ENCODE data around the gene MYLK3.
A peak's percentile ranks its signal among the peaks of the same experiment; 100 is the strongest.
"Not testable (repeated sequence)": the region's sequence is repeated elsewhere in the genome, so short reads cannot be mapped to it uniquely, and the experiment has no call there.

Gene MYLK3

GRCh38 chr16:46689365-46690280, 58.5 kb downstream of the MYLK3 start, which contains the start of gene ORC6:
Gene ORC6 (plus strand): TSS chr16:46689659. CDS start chr16:46689706, 47 bp downstream.
- peak; percentile 99 for DNase-seq (ENCODE audit: low read depth)

GRCh38 chr16:46688654-46689364, 59.3 kb downstream of the MYLK3 start, which contains the start of gene VPS35:
Gene VPS35 (minus strand): TSS chr16:46689178. CDS start chr16:46689133, 45 bp downstream.
- peak; percentile 31 for DNase-seq (ENCODE audit: low read depth)

GRCh38 chr16:46688101-46688653, 60.0 kb downstream of the MYLK3 start:
- DNase-seq (ENCODE audit: low read depth), result no peak

DNA sequence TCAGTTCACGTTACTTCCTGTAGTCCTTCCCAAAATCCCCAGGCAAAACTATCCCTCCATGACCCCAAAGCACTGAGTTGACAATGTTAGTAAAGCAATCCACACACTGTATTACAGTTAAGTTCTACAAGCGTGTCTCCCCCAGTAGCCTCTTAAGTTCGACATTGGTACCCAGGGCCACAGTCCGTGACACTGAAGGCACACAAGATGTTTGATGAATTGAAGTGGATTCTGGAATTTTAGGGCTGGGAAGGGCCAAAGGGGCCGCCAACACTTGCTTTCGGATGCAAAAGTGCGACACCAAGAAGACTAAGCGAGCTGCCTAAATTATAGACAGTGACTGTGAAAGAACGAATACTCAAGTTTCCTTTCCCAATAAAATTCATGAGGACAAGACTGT, 60.7 kb downstream of the MYLK3 start:
- no peak for DNase-seq (ENCODE audit: low read depth)

DNA sequence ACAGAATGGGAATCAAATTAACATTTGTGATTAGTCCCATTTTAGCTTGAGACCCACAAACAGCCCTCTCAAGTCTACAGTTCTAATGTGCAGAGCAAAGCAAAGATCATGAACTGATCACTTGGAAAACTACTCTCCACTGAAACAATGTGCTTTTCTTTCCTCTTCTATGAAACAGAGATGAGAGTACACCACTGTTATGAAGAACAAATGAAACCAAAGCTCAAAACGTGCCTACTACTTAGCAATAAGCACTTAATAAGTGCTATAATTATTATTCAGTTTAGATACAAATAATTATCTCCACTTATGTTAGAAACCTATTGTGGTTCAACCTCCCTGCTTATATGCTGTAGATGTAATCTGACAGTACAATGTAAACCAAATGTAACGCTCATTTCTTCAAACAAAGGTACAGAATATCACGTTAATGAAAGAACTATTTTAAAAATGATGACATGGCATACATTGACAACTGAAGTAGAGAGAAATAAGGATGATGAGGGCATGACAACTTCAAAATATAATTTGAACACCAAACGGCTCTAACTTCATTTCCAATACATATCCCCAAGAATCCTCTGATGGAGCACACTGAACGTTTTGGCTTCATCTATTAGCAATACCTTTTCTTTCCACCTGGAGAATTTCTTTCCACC, 61.2 kb downstream of the MYLK3 start:
- DNase-seq (ENCODE audit: low read depth), result no peak

DNA sequence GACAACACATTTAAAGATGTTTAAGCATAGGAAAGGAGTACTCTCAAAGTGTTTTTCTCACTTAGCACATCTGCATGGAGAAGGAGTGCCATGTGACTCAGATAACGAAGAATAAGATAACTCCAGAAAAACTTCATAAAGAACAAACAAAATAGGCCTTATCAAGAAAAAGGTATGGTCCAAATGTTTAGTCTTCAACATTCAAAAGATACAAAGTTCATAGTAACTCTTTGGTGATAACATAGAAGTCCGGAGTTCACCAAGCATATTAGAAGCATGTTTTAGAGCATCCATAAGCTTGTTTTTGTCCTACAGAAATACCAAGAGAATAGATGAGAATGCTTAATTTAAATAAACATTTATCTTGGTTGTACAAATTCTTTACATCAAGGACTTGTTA, 66.3 kb downstream of the MYLK3 start:
- DNase-seq (ENCODE audit: low read depth), result not testable (repeated sequence)

GRCh38 chr16:46677943-46678342, 70.2 kb downstream of the MYLK3 start:
- not testable (repeated sequence) for DNase-seq (ENCODE audit: low read depth)

- DNase-seq (ENCODE audit: low read depth), result peak; percentile 12
Measured at GRCh38 chr16:46673320-46674013, 74.7 kb downstream of the MYLK3 start.

GRCh38 chr16:46662123-46662522, 86.0 kb downstream of the MYLK3 start:
- no peak for DNase-seq (ENCODE audit: low read depth)

GRCh38 chr16:46658925-46659324, 89.2 kb downstream of the MYLK3 start:
- no peak for DNase-seq (ENCODE audit: low read depth)

Data from HS-27A (cell line).